HUES6 (cell line): ENCODE data around the gene GPR137.
"Not testable (repeated sequence)": the region's sequence is repeated elsewhere in the genome, so short reads cannot be mapped to it uniquely, and the experiment has no call there.

ENCODE experiments used
- H3K27ac ChIP-seq: 2 replicates; pipeline ENCODE4 v1.7.0; 2013; ENCODE audit warnings: low read depth, mild to moderate bottlenecking, low read length, inconsistent platforms
- H3K27me3 ChIP-seq: 2 replicates; pipeline ENCODE4 v1.6.1; 2013; ENCODE audit warnings: low read length; ENCODE audit not compliant: control insufficient read depth, insufficient read depth
- H3K36me3 ChIP-seq: 2 replicates; pipeline ENCODE4 v1.6.1; 2013; ENCODE audit warnings: low read length; ENCODE audit not compliant: control insufficient read depth, insufficient read depth
- H3K4me1 ChIP-seq: 2 replicates; pipeline ENCODE4 v1.6.1; 2013; ENCODE audit warnings: low read length; ENCODE audit not compliant: control insufficient read depth, insufficient read depth
- H3K4me3 ChIP-seq: 2 replicates; pipeline ENCODE4 v1.5.1; 2013; ENCODE audit warnings: low read depth, low read length
- H3K9ac ChIP-seq: one replicate; pipeline ENCODE4 v1.6.1; 2013; ENCODE audit warnings: mild to moderate bottlenecking, low read length
- H3K9me3 ChIP-seq: 2 replicates; pipeline ENCODE4 v1.6.1; 2013; ENCODE audit warnings: low read depth, low read length; ENCODE audit not compliant: control insufficient read depth, insufficient read depth

GPR137 gene

DNA sequence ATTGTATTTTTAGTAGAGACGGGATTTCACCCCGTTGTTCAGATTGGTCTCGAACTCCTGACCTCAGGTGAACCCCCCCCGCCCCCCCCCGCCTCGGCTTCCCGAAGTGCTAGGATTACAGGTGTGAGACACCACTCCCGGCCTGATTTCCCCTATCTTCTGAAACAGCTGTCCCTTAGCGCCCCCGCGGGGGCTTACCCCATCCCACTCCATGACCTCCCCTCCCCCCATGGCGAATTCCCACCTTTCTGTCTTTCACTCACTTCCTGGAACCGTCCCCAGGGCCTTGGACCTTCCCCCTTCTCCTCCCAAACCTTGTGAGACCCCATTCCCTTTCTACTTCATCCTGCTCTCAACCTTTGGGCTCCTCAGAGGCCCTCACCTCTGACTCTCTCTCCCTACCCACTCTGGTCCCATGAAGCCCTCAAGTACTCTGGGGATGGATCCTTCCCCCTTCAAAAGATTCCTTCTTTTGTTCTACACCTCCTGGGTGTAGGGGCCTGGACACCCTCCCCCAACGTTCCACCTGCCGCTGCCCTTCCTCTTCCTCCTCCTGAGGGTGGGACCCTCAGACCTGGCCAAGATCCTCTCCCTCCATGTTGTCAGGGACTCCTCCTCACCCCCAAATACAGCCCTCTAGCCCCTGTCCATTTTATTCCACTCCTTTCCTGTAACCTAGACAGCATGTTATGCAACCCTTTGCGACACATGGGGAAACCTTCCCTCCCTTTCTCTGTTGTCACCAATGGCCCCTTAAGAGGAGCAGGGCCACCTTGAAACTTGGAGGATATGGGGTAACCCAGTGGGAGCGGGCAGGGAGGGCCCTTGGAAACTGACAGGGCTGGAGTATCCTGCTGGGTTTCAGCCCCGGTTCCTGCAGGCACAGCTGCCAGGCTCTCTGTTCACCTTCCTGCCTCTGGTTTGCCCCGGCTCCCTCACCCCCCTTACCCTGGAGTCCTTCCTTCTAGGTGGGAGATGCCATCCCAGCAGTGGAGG, 33.4 kb downstream of the GPR137 start:
- H3K27me3 ChIP-seq, result no peaks in the 10 kb centered on the region
- no peaks in the 10 kb centered on the region for H3K9me3 ChIP-seq
- peaks cover 26% of the 10 kb centered on the region for H3K4me1 ChIP-seq
- peak overlapping the region; percentile 86 for H3K4me3 ChIP-seq
- H3K27ac ChIP-seq, result peak overlapping the region; percentile 41; the same call in 1 of the 2 replicates
- peaks cover 54% of the 10 kb centered on the region for H3K36me3 ChIP-seq
- peak overlapping the region; percentile 91 for H3K9ac ChIP-seq

DNA sequence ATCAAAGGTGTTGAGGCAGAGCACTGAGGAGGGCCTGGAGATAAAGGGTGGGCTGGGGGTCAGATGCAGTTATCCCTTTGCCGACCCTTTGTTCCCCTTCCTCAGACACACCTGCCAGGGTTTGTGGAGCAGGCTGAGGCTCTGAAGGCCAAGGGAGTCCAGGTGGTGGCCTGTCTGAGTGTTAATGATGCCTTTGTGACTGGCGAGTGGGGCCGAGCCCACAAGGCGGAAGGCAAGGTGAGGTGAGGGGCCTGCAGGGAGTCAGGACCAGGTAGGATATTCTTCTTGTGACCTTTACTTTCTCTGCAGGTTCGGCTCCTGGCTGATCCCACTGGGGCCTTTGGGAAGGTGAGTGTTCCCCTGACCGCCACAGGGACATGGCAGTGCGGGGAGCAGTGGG, 34.9 kb downstream of the GPR137 start:
- Histone ChIP-seq H3K9me3 (no peaks in the 10 kb centered on the region), H3K27ac (no peak overlapping the region), H3K27me3 (no peaks in the 10 kb centered on the region), H3K36me3 (peaks cover 39% of the 10 kb centered on the region), H3K4me1 (peaks cover 33% of the 10 kb centered on the region), H3K4me3 (no peak overlapping the region), H3K9ac (no peak overlapping the region)

DNA sequence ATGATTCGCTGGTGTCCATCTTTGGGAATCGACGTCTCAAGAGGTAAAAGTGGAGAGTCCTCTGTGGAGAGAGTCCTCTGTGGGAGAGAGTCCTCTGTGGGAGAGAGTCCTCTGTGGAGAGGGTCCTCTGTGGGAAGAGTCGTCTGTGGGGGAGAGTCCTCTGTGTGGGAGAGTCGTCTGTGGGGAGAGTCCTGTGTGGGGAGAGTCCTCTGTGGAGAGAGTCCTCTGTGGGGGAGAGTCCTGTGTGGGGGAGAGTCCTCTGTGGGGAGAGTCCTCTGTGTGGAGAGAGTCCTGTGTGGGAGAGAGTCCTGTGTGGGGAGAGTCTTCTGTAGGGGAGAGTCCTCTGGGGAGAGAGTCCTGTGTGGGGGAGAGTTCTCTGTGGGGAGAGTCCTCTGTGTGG, 35.4 kb downstream of the GPR137 start:
- Histone ChIP-seq H3K9me3 (no peaks in the 10 kb centered on the region), H3K4me1 (peaks cover 33% of the 10 kb centered on the region), H3K9ac (no peak overlapping the region), H3K27ac (no peak overlapping the region), H3K27me3 (no peaks in the 10 kb centered on the region), H3K4me3 (no peak overlapping the region), H3K36me3 (peaks cover 38% of the 10 kb centered on the region)

- no peaks in the 10 kb centered on the region for H3K27me3 ChIP-seq
- H3K9me3 ChIP-seq, result no peaks in the 10 kb centered on the region
- H3K27ac ChIP-seq, result no peak overlapping the region
- no peak overlapping the region for H3K4me3 ChIP-seq
- H3K36me3 ChIP-seq, result peaks cover 34% of the 10 kb centered on the region
- peaks cover 33% of the 10 kb centered on the region for H3K4me1 ChIP-seq
- H3K9ac ChIP-seq, result no peak overlapping the region
These were observed 35.9 kb downstream of the GPR137 start for GRCh38 chr11:64321533-64321932.

- peaks cover 34% of the 10 kb centered on the region for H3K36me3 ChIP-seq
- no peak overlapping the region for H3K27ac ChIP-seq
- no peak overlapping the region for H3K4me3 ChIP-seq
- H3K27me3 ChIP-seq, result no peaks in the 10 kb centered on the region
- no peaks in the 10 kb centered on the region for H3K9me3 ChIP-seq
- no peak overlapping the region for H3K9ac ChIP-seq
- peaks cover 33% of the 10 kb centered on the region for H3K4me1 ChIP-seq
These were observed 37.2 kb downstream of the GPR137 start for GRCh38 chr11:64322925-64323260.

GRCh38 chr11:64323373-64323772, 37.7 kb downstream of the GPR137 start:
- H3K36me3 ChIP-seq, result peaks cover 34% of the 10 kb centered on the region
- H3K4me1 ChIP-seq, result peaks cover 33% of the 10 kb centered on the region
- no peak overlapping the region for H3K4me3 ChIP-seq
- no peaks in the 10 kb centered on the region for H3K27me3 ChIP-seq
- H3K9ac ChIP-seq, result no peak overlapping the region
- no peak overlapping the region for H3K27ac ChIP-seq
- no peaks in the 10 kb centered on the region for H3K9me3 ChIP-seq

DNA sequence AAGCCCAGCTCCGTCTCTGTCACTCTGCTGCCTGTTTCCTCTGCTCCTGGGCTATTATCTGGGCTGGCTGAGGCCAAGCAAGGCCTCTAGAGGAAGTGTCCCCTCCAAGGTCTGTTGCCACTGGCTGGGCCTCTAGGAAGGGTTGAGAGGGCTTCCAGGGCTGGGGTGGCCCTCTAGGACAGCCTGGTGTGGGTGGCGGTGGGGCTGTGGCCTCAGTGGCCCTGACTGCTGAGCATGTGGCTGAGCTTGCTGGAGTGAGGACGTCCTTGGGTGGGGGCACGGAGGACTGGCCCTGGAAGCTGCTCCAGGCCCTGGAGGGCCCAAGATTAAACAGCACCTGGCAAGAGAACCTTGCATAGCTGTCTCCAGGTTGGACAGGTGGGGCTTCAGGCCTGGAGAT, 38.3 kb downstream of the GPR137 start:
- Histone ChIP-seq H3K27ac (peak overlapping the region; percentile 46; the same call in 1 of the 2 replicates), H3K36me3 (peaks cover 34% of the 10 kb centered on the region), H3K4me1 (peaks cover 31% of the 10 kb centered on the region)
- not testable (repeated sequence) for H3K4me3 ChIP-seq, H3K27me3 ChIP-seq, H3K9me3 ChIP-seq, H3K9ac ChIP-seq

DNA sequence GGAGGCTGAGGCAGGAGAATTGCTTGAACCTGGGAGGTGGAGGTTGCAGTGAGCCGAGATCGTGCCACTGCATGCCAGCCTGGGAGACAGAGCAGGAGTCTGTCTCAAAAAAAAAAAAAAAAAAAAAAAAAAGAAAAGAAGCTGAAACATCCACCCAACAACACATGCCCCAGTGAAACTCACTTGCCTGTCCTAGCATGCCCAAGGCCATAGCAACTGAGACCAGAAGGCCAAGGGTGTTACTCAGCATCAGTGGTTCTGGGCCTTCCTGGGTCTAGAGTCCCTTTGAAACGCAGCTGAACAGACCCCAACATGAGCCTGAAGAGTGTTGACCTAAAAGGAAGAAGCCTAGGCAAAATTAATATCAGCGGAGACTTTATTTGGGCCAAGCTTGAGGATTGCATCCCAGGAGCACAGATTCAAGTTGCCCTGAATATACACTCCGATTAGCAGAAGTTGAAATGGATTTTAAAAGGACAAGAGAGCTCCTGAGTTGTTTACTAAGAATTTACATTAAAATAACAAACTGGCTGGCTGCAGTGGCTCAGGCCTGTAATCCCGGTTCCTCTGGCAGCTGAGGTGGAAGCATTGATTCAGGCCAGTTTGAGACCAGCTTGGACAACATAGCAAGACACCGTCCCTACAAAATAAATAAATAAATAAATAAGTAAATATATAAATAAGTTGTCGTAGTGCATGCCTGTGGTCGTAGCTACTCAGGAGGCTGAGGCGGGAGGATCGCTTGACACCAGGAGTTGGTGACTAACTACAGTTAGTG, 39.2 kb downstream of the GPR137 start:
- H3K27ac ChIP-seq, result no peak overlapping the region

DNA sequence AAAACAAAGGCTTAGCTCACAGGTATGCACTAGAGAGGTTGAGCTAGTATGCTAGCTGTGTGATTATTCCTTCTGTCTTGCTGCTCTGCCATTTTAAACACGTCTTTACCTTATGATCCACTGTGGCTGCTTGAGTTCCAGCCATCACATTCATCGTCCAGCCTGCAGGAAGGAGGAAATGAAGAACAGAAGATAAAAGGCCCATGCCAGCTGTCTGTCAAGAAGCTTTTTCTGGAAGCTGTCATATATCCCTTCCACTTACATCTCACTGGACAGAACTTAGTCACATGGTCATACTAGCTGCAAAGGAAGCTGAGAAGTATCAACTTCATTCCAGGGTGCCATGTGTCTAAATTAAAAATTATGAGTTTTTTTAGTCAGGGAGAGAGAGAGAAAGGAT, 41.7 kb downstream of the GPR137 start:
- peaks cover 39% of the 10 kb centered on the region for H3K4me1 ChIP-seq
- no peak overlapping the region for H3K4me3 ChIP-seq
- no peak overlapping the region for H3K27ac ChIP-seq
- H3K27me3 ChIP-seq, result no peaks in the 10 kb centered on the region
- no peaks in the 10 kb centered on the region for H3K9me3 ChIP-seq
- H3K36me3 ChIP-seq, result peaks cover 9% of the 10 kb centered on the region
- H3K9ac ChIP-seq, result no peak overlapping the region

More for the DNA sequence above, 39.2 kb downstream of the GPR137 start:
- Histone ChIP-seq H3K27me3 (no peaks in the 10 kb centered on the region), H3K36me3 (peaks cover 28% of the 10 kb centered on the region), H3K9ac (no peak overlapping the region), H3K4me1 (peaks cover 24% of the 10 kb centered on the region; the same call in 1 of the 2 replicates), H3K4me3 (no peak overlapping the region), H3K9me3 (no peaks in the 10 kb centered on the region)

DNA sequence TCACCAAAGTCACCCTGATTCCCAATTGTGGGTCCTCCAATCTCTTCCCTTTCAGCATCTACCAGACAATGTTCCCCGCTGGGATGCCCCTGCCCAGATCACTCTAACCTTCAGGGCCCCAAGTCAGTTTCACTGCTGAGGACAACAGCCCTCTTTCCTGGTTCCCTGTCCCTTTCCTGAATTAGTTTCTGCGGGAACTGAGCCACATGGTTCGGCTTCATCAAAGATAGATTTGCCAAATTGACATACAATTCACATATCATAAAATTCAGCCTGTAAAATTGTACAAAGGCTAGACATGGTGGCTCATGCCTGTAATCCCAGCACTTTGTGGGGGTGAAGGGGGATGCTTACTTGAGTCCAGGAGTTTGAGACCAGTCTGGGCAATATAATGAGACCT, 42.3 kb downstream of the GPR137 start:
- H3K9me3 ChIP-seq, result no peaks in the 10 kb centered on the region
- no peak overlapping the region for H3K9ac ChIP-seq
- H3K4me1 ChIP-seq, result peaks cover 33% of the 10 kb centered on the region
- no peak overlapping the region for H3K4me3 ChIP-seq
- H3K27ac ChIP-seq, result no peak overlapping the region
- no peaks in the 10 kb centered on the region for H3K27me3 ChIP-seq
- peaks cover 2% of the 10 kb centered on the region; the same call in 1 of the 2 replicates for H3K36me3 ChIP-seq

DNA sequence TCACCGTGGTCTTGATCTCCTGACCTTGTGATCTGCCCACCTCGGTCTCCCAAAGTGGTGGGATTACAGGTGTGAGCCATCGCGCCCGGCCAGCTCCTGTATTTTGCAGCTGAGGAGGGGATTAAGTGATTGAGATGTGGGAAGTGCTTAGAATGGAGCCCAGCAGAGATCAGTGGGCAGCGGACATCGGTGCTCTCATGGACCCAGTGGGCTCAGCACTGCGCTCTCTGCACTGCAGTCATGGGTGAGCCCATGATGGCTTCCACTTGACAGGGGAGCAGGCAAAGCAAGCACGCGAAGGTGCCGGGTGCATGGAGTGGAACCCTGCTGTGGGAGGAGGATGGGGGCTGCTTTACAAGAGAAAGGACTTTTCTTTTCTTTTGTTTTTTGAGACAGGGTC, 45.2 kb downstream of the GPR137 start:
- no peaks in the 10 kb centered on the region for H3K36me3 ChIP-seq
- no peak overlapping the region for H3K27ac ChIP-seq
- H3K9me3 ChIP-seq, result no peaks in the 10 kb centered on the region
- no peak overlapping the region for H3K4me3 ChIP-seq
- no peak overlapping the region for H3K9ac ChIP-seq
- H3K27me3 ChIP-seq, result no peaks in the 10 kb centered on the region
- H3K4me1 ChIP-seq, result peaks cover 16% of the 10 kb centered on the region
